OCI-M1 (cell line): Measurements from ENCODE around the gene PAPPA.

Experiments used
- DNase-seq: peaks from one replicate; lab custom pipeline; 2025; lab: John Stamatoyannopoulos, UW

The PAPPA gene

DNA sequence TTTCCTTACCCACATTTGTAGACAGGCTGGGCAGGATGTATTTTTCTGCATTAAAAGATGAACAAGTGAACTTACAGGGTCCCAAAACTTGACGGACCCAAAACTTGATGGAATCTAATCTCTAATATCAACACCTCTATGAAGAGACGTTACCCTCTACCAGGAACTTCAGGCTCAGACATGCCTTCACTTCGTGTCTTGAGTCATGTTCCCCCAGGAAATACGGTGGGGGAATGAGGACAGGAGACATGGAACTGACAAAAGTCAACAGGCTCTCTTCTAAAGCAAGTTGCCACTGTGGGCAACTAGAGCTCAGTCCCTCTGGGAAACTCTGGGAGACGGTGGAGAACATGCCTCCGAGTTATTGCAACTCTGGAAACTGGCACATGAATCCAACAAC lies 196.1 kb downstream of the PAPPA start:
- no peak for DNase-seq

DNA sequence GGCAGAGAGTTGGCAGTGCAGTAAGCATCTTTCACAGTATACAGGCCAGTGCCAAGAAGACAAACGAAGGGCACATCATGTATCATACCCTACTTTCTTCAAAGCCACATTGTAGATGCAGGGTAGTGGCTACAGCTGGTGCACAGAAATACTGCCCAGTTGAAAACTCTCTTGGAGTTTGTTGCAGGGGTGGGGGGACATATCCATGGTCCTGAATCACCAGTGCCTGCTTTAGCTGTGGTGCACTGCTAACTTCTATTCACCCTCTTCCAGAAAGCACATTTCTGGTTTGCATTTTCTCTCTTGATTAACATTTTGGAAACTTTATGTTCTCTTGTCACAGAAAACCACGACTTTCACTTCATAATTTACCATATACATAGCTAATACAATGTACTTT lies 196.6 kb downstream of the PAPPA start:
- no peak for DNase-seq

DNA sequence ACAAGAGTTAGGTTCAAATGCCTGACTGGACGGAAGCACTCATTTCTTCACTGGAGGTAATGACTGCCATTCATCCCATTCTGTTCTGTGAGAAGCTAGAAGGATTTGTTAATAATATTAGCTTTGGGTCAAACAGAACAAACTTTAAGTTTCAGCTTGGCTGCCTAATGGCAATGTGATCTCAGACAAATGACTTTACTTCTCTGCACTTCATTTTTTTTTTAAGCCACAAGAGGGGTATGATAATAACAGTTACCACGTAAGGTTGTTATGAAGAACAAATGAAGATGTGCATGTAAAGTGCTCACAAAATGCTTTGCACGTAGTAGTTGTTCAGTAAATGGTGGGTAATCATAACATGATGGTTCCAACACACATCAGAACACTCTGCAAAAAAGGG lies 199.4 kb downstream of the PAPPA start:
- no peak for DNase-seq

DNA sequence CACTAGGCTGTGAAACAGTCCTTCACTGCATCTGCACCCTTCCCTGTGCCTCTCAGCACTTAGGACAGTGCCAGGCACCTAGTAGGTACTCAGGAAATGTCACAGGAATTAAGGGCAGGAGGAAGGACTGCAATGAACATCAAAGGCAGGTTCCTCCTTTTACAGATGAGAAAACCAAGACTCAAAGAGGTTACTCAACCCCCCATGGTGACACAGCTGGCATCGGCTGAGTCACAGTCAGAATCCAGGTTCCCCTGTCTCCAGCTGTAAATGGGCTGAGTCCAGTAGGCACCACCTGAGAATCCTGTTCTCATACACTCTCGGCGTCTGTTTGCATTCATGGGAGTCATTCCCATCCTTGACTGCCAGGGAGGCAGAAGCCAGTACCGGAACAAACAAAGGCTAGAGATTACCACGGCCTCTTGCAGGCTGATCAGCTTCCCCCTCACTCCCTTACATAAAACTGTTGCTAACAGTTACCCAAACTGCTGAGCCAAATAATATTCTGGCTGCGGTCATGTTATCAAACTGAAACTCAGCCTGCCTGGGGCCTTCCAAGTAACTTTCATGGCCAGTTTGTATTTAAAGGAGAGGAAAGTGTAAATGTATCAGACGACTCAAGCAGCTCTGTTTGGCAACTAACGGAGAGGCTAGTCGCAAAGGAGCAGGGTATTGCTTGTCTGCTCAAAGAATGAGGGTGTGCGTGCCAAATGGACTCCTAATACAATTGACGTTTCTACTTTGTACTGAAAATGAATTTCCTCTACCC lies 201.7 kb downstream of the PAPPA start:
- peak; percentile 87 for DNase-seq

DNA sequence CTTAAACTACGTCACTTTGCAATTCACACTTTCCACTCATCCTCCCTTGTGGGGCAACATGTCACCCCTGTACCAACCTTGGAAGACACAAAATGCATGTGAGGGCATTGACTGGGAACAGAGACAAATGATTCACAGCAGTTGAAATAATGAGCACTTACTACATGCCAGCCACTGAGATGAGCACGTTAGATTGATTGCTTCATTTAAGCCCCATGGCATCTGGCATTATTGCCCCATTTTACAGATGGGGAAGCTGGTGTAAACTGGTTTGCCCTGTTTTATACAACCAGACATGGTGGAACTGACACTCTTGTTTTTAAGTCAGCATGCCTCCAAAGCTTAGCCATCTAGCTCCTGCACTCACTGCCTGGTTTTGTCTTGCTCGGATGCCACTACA lies 204.7 kb downstream of the PAPPA start:
- no peak for DNase-seq

DNA sequence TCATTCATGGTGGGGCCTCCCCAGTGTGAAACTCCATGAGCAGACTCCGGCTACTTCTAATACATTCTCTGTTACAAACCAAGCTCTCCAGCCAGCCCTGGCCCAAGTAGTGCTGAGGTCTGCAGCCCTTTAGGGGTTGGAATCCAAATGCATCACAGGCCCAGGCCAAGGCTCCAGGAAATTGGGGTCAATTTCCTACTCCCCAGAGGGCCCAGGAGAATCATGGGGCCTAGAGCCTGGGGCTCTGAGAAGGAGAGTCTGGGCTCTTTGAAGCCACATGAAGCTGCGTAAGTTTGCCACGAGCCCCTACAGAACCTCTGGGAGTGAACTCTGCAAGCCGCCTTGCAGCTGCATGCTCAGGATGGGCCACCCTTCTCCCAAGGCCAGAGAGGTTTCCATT lies 206.4 kb downstream of the PAPPA start:
- DNase-seq = no peak

DNA sequence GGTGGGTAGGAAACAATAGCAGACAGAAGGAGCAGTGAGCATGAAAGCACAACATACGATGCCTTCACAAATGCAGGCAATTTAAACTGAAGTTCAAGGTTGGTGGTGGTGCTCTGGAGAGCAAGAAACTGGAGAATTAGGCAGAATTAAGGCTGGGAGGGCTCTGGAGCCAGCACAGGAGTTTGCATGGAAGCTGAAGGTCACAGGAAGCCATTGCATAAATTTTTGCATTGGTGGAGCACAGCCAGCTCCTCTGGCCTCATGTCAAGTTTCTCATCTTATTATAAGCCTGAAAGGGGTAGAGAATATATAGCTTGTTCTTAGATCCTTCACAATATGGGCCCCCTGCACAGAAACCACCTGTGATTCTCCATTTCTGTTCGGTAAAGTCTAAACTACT lies 207.4 kb downstream of the PAPPA start:
- DNase-seq = no peak

DNA sequence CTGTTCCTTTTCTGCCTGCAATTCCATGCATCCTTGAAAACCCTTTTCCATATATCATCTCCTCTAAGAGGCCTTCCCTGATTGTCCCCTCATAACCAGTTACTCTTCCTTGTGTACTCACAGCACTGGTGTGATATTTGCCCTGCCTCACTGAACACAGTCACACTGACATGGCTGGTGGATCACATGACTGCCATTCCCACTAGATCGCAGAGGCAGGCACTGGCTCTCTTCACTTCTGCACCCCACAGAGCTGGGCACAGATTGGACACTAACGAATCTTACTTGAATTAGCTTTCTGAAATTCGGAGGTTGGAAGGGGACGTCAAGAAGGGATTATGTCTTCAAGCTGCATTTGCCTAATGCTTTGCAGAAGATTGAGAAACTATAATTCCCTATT lies 208.0 kb downstream of the PAPPA start:
- DNase-seq = no peak

DNA sequence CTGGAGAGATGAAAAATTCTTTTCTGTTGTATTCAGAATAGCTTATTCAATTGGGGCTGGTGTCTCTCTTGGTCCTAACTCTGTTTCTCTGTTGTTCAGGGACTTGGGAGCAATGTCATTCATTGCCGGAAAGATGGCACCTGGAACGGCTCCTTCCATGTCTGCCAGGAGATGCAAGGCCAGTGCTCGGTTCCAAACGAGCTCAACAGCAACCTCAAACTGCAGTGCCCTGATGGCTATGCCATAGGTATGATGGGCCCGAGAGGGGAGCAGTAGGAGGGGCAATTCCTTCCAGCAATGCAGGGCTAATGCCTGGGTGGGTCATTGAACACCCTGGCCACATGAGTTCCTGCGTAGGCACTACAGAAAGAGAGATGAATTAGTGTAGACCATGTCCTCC lies 208.9 kb downstream of the PAPPA start:
- DNase-seq = no peak

DNA sequence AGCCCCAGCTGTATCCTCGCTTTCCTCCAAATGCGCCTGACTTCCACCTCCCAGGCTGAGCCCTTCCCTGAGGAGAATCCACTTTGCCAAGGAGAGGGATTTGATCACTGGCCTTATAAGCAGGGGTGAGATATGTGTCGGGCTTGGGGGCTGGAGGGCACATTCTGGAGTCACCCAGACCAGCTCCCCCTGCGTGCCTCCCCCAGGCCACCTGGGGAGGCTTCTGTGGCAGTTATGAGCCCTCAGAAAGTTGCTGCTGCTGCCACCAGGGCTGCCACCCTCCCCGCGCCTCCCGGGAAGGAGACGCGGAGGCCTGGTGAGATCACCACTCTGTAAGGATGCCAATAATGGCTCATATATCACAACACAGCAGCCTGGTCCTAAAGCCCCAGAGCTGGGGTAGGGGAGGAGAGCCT lies 211.5 kb downstream of the PAPPA start:
- no peak for DNase-seq

DNA sequence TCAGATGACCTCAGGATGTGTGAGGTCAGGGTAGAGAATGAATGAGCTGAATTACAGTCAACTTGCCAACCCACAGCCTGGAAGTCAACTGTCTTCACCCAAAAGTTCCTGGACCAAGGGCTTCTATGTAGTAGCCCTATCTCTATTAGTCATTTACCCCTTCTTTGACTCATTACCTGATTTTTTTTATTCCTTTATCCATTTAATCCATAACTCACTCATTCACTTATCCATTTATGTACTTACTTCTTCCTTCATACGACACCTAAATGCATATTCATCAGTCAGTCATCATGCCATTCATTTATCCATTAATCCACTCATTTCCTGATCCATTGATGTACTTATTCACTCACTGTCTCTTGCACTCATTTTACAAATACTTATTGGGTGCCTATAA lies 212.7 kb downstream of the PAPPA start:
- DNase-seq = no peak

DNA sequence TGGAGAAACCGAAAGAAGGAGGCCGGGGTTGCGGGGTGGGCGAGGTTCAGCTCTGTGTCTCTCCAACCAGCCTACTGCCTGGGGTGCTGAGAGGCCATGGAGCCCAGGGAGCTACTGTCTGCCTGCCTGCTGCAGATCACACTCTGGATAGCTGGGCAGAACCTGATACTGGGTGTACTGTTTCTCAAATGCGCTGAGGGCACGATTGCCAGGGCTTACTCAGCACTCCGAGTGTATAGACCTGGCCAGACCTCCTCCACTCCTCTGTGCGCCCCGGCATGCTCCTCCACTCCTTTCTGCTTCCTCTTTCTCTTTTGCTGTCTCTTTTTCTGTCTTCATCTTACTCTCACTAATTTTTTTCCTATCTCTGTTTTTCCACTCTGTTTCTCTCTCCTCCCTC lies 215.1 kb downstream of the PAPPA start:
- peak; percentile 45 for DNase-seq

DNA sequence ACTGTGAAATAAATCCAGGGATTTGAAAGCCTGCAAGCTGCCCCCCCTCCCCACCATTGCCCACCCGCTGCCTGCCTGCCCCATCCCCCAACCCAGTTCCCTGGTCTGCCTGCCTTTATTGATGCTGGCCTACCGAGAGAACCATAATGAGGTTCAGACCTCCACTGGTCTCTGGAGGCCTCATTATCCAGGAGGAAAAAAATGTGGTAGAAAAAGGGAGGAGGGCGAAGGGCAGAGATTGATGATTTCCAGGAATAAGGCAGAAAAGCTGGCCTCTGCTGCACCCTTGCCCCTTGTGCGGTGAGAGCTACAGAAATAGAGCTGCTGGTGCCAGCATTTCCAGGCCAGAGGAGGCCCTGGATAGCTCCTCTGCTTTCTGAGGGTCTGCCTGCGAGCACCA lies 216.1 kb downstream of the PAPPA start:
- DNase-seq = no peak

DNA sequence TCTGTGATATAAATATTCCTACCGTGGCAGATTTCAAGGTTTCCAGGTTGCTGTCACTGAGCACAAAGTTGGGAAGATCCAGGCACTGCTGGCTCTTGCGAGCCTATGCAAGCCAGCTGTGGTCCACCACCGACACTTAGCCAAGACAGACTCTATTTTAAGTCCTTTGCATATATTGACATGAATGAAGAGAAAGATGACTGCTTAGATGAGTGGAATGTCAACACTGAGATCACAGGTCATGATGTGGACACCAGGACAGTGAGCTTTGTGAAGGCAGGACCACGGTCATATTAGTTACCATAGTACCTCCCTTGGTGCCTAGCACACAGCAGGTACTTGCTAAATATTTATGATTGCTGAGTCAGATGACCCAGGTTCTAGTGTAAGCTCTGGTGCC lies 217.0 kb downstream of the PAPPA start:
- no peak for DNase-seq

DNA sequence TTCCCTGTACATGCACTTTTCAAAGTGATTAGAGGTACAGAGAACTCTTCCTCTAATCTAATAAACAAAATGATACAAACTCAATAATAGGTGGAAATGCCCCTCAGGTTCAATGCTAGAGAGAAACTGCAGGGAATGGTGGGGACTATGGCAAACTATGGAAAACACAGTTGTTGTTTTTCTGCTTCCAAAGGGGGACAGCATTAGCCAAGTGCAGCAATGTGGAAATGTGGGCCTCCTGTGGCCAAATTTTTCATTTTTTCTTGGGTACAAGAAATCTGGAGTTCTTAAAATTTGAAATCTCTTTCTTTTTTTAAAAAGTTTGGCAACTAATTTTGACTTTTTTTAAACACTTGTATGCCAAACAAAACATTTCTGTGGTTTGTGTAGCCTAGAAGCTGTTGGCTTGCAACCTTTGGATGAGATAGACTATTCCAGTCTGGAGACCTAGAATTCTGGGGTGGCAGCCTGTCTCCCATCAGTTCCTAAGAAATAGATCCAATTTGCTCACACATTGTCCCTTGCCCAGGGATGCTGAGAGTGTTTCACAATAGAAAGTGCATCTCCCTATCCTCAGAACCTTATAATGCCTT lies 218.6 kb downstream of the PAPPA start:
- DNase-seq = no peak

DNA sequence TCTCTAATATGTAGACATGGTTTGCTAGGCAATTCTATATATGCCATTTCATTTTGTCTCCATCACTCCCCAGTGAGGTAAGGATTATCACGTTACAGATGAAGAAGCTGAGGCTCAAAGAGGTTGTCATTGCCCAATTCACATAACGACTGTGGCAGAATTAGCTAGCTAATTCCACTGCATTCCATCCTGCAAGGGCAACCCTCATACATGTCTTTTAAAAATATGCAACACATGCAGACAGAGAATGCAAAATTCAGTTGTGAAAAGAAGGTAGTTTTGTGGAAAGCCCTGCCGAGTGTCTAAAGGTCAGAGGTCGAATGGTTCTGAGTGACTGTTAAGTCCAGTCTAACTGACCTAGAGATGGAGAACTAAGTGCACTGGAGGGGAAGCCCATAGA lies 219.2 kb downstream of the PAPPA start:
- DNase-seq = no peak

DNA sequence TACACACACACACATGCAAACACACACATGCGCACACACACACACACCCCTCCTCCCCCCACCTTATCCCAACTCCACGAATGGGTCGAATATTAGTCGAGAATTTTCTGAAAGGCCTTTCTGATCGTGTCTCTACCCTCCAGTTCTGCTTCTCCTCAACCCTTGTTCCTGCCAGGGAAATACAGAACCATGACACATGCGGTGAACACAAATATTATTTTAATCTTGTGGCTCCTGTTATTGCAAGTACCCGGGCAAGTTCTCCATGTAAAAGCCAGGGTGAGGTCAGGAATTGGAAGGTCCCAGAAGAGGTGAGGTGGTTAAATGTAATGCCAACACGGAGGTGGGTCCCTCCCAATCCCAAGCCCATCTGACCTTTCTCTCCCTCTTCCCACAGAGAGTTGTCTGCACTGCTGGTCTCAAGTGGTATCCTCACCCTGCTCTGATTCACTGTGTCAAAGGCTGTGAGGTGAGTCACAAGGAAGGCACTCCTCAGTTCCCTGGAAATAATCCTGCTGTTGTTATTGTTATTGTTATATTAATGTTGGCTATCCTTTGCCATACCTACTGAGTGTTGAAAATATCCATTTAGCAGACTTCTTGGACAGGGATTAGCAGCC lies 223.7 kb downstream of the PAPPA start:
- no peak for DNase-seq

DNA sequence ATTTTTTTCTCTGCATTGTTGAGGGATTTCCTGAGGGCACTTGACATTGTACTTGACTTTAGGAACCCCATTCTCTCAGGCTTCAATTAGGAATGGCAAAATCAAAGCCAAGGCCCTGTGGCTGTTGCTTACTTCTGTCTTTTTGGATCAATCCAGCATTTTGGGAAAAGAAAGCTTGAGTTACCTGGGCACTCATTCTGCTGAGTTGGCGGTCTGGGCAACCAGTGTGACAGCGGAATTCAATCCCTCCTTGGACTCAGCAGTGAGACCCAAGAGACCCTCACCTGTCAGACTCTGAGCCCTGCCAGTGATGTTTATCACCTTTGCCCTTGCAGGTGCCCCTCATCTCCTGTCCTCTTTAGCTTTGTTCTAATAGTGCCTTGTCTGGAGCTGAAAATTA lies 225.3 kb downstream of the PAPPA start:
- DNase-seq = no peak

DNA sequence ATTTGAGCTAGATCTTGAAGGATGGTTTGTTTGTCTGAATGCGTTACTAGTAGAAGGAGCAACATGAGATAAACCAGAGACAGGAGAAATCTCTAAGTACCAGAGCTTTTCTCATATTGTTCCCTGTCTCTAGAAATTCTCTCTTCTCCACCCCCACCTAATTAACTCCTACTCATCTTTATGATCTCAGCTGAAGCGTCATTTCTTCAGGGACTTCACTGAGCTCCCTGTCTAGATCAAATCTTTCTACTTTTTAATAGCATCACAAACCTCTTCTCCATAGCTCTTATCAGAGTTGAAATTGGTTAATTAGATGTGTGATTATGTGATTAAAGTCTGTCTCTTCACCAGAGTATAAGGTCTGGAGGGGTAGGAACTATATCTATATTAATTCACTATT lies 226.2 kb downstream of the PAPPA start:
- no peak for DNase-seq

DNA sequence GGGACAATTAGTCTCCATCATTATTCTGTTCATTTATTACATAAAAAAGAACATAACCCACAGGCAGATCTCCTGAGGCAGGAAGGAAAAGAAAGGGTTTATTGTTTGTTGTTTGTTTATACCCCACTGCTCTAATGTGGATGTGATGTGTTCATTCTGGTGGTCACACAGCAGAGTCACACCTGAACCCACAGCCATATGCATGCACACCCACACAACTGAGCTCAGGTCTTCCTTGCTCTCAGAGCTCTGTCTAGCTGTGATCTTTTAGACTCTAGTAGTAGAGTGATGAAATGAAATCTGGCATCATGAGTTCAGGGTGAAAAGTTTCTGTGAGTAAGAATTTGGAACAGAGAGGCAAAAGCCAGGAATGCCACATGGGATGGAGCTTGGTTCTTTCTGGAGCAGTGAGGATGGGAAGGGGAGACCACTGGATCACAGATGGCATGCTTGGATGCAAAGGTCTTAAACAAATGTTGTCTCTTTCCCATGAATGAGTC lies 227.0 kb downstream of the PAPPA start:
- DNase-seq = no peak

DNA sequence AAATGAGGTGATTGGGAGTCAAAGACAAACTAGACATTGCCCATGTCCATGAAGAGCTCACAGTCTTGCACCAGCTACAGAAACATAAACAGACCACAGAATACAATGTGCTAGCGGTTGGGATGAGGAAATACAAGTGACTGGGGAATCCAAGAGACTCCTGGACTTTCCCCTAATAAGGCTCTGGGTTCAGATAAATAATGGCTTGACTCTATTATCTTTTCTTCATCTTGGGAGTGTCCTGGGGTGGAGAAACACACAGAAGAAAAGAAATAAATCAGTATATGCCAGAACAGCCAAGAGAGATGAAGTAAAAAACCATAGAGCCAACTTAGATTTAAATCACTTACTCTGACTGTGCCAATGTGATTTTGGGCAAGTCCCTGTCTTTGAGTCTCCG lies 227.8 kb downstream of the PAPPA start:
- no peak for DNase-seq

DNA sequence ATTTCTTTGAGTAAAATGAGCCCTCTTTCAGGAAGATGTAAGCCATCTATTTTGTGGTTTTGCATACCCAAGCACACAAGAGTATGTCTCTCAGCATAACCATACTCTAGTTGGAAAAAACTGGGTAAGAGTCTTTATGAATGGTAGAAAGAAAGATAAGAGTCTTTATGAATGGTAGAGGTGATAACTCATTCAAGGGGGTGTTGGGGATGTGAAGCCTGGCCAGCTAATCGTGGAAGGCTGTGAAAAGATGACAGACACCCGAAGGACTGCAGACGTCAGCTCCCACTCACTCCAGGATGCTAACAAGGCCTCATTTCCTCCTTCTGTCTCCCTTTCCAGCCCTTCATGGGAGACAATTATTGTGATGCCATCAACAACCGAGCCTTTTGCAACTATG lies 228.5 kb downstream of the PAPPA start:
- peak; percentile 14 for DNase-seq

DNA sequence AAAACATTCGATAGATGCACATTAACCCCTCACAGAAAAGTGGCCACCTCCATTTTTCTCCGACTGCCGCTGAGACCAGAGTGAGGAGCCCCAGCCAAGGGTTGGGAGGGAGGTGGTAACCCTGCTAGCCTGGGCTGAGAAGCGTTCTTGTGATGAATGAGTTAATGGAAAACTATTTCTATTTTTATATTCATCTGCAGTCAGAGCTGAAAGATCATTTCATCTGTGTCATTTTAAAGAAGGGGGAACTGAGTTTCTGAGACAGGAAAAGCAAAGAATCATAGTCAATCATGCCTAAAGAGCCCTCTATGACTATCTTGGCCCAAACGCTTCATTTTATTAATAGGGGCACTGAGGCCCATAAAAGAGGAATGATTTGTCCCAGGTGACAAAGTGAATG lies 229.5 kb downstream of the PAPPA start:
- DNase-seq = no peak

DNA sequence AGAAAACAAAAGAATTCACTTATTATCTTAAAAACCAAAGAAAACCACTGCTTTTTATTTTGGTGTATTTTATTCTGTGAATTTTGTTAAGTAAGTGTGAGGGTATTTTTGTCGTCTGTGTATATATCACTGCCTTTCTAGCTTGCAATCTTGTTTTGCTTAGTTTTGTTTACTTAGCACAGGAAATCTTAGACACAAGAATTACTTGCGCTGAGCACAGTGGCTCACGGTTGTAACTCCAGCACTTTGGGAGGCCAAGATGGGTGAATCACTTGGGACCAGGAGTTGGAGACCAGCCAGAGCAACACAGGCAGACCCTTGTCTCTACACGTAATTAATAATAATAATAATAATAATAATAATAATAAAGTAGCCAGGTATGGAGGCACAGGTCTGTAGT lies 230.3 kb downstream of the PAPPA start:
- DNase-seq = no peak
